Uterus (tissue), 2 donors: ENCODE data around the gene ATP6V0D1.
"Not testable (repeated sequence)": the region's sequence is repeated elsewhere in the genome, so short reads cannot be mapped to it uniquely, and the experiment has no call there.

Experiments
- CTCF ChIP-seq, 4 experiments: fragments of 200-600 bp in 2 of 4; fragments of 450-650 bp in 2 of 4; sonication (generic) in 2 of 4; IDR thresholded peaks; one replicate each; pipeline ENCODE4 v1.5.1; 2016 to 2019; ENCODE audit warnings: antibody characterized with exemption in 4 of 4, mild to moderate bottlenecking in 2 of 4, moderate library complexity in 1 of 4
- POLR2A ChIP-seq, 2 donors: fragments of 450-650 bp; IDR thresholded peaks; one replicate each; pipeline ENCODE4 v1.6.1; 2016; ENCODE audit warnings: antibody characterized with exemption in 2 of 2, mild to moderate bottlenecking in 1 of 2, moderate library complexity in 1 of 2

- not testable (repeated sequence) for TF ChIP-seq CTCF, POLR2A (IDR thresholded peaks at IDR 0.05)
Observed at GRCh38 chr16:67513892-67514291, 32.9 kb upstream of the ATP6V0D1 start.
